HEK293T (cell line): Measurements from ENCODE around the gene NOC2L.
A peak's percentile ranks its signal among the peaks of the same experiment; 100 is the strongest.

Experiments used
- CTCF ChIA-PET: fragments of 350-600 bp; formaldehyde crosslinking; extraction: SDS; loops from one replicate; lab custom pipeline; 2021; ENCODE audit warnings: antibody characterized with exemption, inconsistent platforms; lab: Yijun Ruan, JAX
- POLR2A ChIA-PET: fragments of 350-600 bp; formaldehyde crosslinking; extraction: SDS; loops from one replicate; lab custom pipeline; 2020; ENCODE audit warnings: antibody characterized with exemption, inconsistent platforms; lab: Yijun Ruan, JAX
- DNase-seq: peaks from one replicate; pipeline ENCODE4 v3.0.0; 2012; ENCODE audit warnings: mixed read lengths; ENCODE audit errors: extremely low spot score
- ARNT ChIP-seq: fragments of 450-650 bp; IDR thresholded peaks from 2 replicates; pipeline ENCODE4 v1.6.1; 2017; ENCODE audit warnings: mild to moderate bottlenecking
- BHLHE40 ChIP-seq: fragments of 450-650 bp; IDR thresholded peaks from 2 replicates; pipeline ENCODE4 v1.6.1; 2016; ENCODE audit warnings: mild to moderate bottlenecking, moderate library complexity, borderline replicate concordance
- CTBP1 ChIP-seq: fragments of 450-650 bp; IDR thresholded peaks from 2 replicates; pipeline ENCODE4 v1.6.1; 2016; ENCODE audit warnings: borderline replicate concordance
- ELF4 ChIP-seq: fragments of 450-650 bp; IDR thresholded peaks from 2 replicates; pipeline ENCODE4 v1.6.1; 2017; ENCODE audit warnings: antibody characterized with exemption
- FOXA1 ChIP-seq: fragments of 450-650 bp; IDR thresholded peaks from 2 replicates; pipeline ENCODE4 v1.6.1; 2016; ENCODE audit warnings: mild to moderate bottlenecking
- FOXK2 ChIP-seq: fragments of 450-650 bp; IDR thresholded peaks from 2 replicates; pipeline ENCODE4 v1.6.1; 2016; ENCODE audit warnings: mild to moderate bottlenecking
- FOXM1 ChIP-seq: fragments of 450-650 bp; IDR thresholded peaks from 2 replicates; pipeline ENCODE4 v1.6.1; 2017; ENCODE audit warnings: mild to moderate bottlenecking, borderline replicate concordance
- HDGF ChIP-seq: fragments of 450-650 bp; IDR thresholded peaks from 2 replicates; pipeline ENCODE4 v1.6.1; 2017; ENCODE audit warnings: antibody characterized with exemption, borderline replicate concordance
- L3MBTL2 ChIP-seq: fragments of 450-650 bp; conservative IDR thresholded peaks from 2 replicates; pipeline ENCODE4 v1.6.1; 2016; ENCODE audit warnings: mild to moderate bottlenecking
- LEF1 ChIP-seq: fragments of 450-650 bp; IDR thresholded peaks from 2 replicates; pipeline ENCODE4 v1.6.1; 2017; ENCODE audit warnings: mild to moderate bottlenecking, borderline replicate concordance
- NFRKB ChIP-seq: fragments of 450-650 bp; IDR thresholded peaks from 2 replicates; pipeline ENCODE4 v1.6.1; 2016; ENCODE audit warnings: mild to moderate bottlenecking, moderate library complexity
- SP1 ChIP-seq: fragments of 450-650 bp; IDR thresholded peaks from 2 replicates; pipeline ENCODE4 v1.6.1; 2017
- SUZ12 ChIP-seq: fragments of 450-650 bp; IDR thresholded peaks from 2 replicates; pipeline ENCODE4 v1.6.1; 2016; ENCODE audit warnings: mild to moderate bottlenecking
- TARDBP ChIP-seq: fragments of 450-650 bp; IDR thresholded peaks from 2 replicates; pipeline ENCODE4 v1.6.1; 2016
- ZNF384 ChIP-seq: fragments of 450-650 bp; IDR thresholded peaks from 2 replicates; pipeline ENCODE4 v1.6.1; 2016
- TF ChIP-seq, protein P1 (sequence below): fragments of 450-650 bp; IDR thresholded peaks from 2 replicates; pipeline ENCODE4 v1.6.1; 2016

NOC2L gene

GRCh38 chr1:919271-919872 is 39.7 kb downstream of the NOC2L start:
- CTCF ChIA-PET, result interaction anchor here (0.5 to 1.5 kb wide), 2 partner anchors 21 to 24 kb away, joined by 4 read pairs; no protein-coding TSS in a partner anchor
- POLR2A ChIA-PET, result interaction anchor here (1.0 to 5.2 kb wide), 4 partner anchors 14 to 30 kb away, joined by 3 to 61 read pairs (median 6); no protein-coding TSS in a partner anchor
- TF ChIP-seq L3MBTL2, result no peak
- DNase-seq, result no peak

DNA sequence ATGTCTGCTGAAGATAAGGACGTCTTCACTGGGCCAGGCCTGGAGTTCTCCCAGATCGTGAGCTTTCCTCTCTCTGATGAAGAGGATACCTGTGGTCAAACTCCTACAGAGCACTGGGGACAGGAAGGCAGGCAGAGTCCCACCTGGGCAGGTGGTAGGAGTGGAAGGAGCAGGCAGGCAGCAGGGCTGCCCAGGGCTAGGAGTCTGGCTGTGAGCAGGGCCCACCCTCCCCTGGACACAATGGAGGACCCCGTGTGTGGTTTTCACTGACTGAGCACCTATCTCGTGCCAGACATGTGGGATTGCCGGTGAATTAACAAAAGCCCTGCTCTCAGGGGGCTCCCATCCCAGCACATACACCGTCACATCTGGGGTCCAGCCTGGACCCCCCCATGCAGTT is 40.2 kb downstream of the NOC2L start:
- CTCF ChIA-PET, result interaction anchor here (1.5 kb wide), 1 partner anchor 22 kb away, joined by 4 read pairs; no protein-coding TSS in a partner anchor
- POLR2A ChIA-PET, result interaction anchor here (1.0 to 5.2 kb wide), 2 partner anchors 22 to 30 kb away, joined by 3 to 61 read pairs; no protein-coding TSS in a partner anchor
- no peak for DNase-seq
- TF ChIP-seq FOXA1 (no peak), ARNT (no peak), SP1 (no peak), L3MBTL2 (no peak), LEF1 (no peak), HDGF (no peak), ELF4 (no peak), FOXM1 (no peak), ZNF384 (no peak), NFRKB (no peak), FOXK2 (no peak), CTBP1 (no peak), TARDBP (no peak), BHLHE40 (no peak), SUZ12 (no peak)
- TF ChIP-seq, protein P1, sequence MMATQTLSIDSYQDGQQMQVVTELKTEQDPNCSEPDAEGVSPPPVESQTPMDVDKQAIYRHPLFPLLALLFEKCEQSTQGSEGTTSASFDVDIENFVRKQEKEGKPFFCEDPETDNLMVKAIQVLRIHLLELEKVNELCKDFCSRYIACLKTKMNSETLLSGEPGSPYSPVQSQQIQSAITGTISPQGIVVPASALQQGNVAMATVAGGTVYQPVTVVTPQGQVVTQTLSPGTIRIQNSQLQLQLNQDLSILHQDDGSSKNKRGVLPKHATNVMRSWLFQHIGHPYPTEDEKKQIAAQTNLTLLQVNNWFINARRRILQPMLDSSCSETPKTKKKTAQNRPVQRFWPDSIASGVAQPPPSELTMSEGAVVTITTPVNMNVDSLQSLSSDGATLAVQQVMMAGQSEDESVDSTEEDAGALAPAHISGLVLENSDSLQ, result no peak

DNA sequence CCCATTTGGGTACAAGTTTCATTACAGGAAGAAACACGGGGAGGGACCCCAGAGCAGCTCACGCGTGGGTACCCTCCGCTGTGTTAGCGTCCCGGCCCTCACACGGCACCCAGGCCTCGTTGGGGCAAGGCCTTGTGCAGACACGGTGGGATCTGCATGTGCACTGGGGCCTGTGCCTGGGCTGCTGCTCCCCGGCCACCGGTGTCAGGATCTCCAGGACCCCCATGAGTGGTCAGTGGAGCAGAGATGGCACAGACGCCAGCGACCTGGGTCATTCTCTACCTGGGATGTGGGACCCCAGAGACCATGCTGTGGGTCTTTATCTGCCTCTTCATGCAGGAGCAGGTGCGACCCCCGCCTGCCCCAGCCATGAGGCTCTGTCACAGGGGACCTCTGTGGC is 40.7 kb downstream of the NOC2L start:
- DNase-seq, result no peak
- no peak for TF ChIP-seq SUZ12
- no peak for TF ChIP-seq LEF1
- no peak for TF ChIP-seq ARNT
- POLR2A ChIA-PET, result interaction anchor here (1.0 to 5.2 kb wide), 2 partner anchors 22 to 31 kb away, joined by 3 to 61 read pairs; no protein-coding TSS in a partner anchor
- CTCF ChIA-PET, result interaction anchor here (0.7 kb wide), 1 partner anchor 211 kb away, joined by 3 read pairs; no protein-coding TSS in a partner anchor

- CTCF ChIA-PET, result interaction anchor here (0.7 to 0.9 kb wide), 2 partner anchors 20 to 212 kb away, joined by 3 to 4 read pairs; no protein-coding TSS in a partner anchor
- POLR2A ChIA-PET, result interaction anchor here (5.2 kb wide), 1 partner anchor 23 kb away, joined by 61 read pairs; no protein-coding TSS in a partner anchor
- no peak for TF ChIP-seq ARNT
- TF ChIP-seq, protein P1, result 0 out of 2 replicates have a peak, but pooled peaks have one; percentile 32
- no peak for DNase-seq
Observed at GRCh38 chr1:917466-918091, 41.5 kb downstream of the NOC2L start.

DNA sequence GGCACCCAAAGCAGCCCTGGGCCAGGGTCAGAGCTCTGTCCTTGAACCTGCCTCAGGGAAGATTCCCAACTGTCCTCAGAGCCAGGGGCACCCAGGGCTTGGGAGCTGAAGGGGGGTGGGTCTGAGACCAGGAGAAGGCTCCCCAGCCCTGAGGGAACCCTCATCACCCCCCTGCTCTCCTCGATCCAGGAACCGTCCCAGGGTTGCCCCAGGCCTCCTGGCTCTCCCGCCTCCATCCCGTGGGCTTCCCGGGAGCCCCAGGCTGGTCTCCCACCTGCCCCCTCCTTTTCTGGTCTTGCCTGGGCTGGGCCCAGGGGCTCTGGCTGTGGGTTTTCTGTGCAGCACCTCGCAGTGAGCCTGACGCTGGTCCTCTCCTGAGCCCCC is 42.0 kb downstream of the NOC2L start:
- TF ChIP-seq ELF4 (peak; percentile 20; the same call in 1 of the 2 replicates), NFRKB (no peak)
- CTCF ChIA-PET, result interaction anchor here (1.2 kb wide), 1 partner anchor 11 kb away, joined by 7 read pairs; no protein-coding TSS in a partner anchor
- DNase-seq, result no peak
- POLR2A ChIA-PET, result interaction anchor here (1.2 to 5.2 kb wide), 2 partner anchors 12 to 24 kb away, joined by 5 to 61 read pairs; no protein-coding TSS in a partner anchor

DNA sequence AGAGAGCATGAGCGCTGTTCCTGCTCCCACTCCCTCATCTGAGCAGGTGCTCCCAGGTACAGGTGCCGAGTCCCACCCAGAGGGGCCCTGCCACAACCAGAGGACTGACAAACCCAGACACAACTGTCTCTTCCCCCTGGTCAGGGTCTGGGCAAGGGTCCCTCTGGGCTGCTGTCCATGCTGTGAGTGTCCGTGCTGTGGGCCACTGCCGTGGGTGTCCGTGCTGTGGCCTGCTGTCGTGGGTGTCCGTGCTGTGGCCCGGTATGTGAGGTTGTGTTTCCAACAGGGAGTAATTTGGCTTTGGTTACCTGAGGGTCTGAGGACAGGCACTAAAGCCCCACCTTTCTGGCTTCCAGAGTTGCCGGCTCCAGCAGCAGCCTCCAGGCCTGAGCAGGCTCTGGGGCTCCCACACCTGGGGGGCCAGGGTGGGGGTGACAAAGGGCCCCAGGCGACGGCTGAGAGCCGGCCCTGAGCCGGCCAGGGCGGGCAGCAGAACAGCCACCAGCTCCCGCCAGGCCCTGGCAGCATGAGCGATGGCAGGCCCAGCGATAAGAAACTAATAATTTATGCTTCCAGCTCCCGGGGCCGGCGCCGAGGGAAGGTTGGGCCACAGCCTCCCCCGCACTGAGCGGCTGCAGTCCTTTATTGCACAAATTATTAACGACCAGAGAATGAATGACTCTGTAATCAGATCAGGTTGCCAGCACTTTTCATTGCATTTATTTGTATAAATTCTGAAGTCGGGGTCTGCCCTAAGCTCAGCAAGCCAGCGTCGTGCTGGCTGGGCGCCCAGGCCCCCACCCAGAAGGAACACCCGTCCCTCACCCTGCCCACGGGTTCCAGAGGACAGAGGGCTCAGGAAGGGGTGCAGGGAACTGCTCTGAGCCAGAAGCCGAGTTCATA is 42.6 kb downstream of the NOC2L start:
- DNase-seq, result peak; percentile 66
- CTCF ChIA-PET, result interaction anchor here (1.2 kb wide), 1 partner anchor 11 kb away, joined by 7 read pairs; no protein-coding TSS in a partner anchor

More for the DNA sequence above, 42.6 kb downstream of the NOC2L start:
- TF ChIP-seq, protein P1, result peak; percentile 88
- TF ChIP-seq CTBP1 (0 out of 2 replicates have a peak, but pooled peaks have one; percentile 5), TARDBP (no peak)
- POLR2A ChIA-PET, result interaction anchor here (1.2 to 5.2 kb wide), 2 partner anchors 12 to 24 kb away, joined by 5 to 61 read pairs; no protein-coding TSS in a partner anchor
